SJCRH30 (cell line): ENCODE data around the gene ANKRD17. TPM values are rescaled to one million over a fixed set of nuclear protein-coding genes. Genes with fewer than 3 reads are reported as not detected.

Source experiments
- DNase-seq, 2 experiments: peaks; one replicate each; pipeline ENCODE4 v3.0.0-alpha.2; 2015 to 2020
- H3K27ac ChIP-seq: fragments of 250-450 bp; sonication (Bioruptor Pico); 2 replicates; pipeline ENCODE4 v1.5.1; 2020; ENCODE audit warnings: mild to moderate bottlenecking, moderate library complexity
- H3K27me3 ChIP-seq: fragments of 250-450 bp; sonication (Bioruptor Pico); 2 replicates; pipeline ENCODE4 v1.5.1; 2020; ENCODE audit warnings: mild to moderate bottlenecking, moderate library complexity
- H3K36me3 ChIP-seq: fragments of 250-450 bp; sonication (Bioruptor Pico); 2 replicates; pipeline ENCODE4 v1.5.1; 2020; ENCODE audit warnings: mild to moderate bottlenecking, moderate library complexity
- H3K4me1 ChIP-seq: fragments of 250-450 bp; sonication (Bioruptor Pico); 2 replicates; pipeline ENCODE4 v1.5.1; 2020; ENCODE audit warnings: mild to moderate bottlenecking, moderate library complexity
- H3K4me3 ChIP-seq: fragments of 250-450 bp; sonication (Bioruptor Pico); 2 replicates; pipeline ENCODE4 v1.5.1; 2020; ENCODE audit warnings: mild to moderate bottlenecking, moderate library complexity
- H3K9me3 ChIP-seq: fragments of 250-450 bp; sonication (Bioruptor Pico); replicated peaks from 2 replicates; pipeline ENCODE4 v1.5.1; 2020; ENCODE audit warnings: mild to moderate bottlenecking, moderate library complexity
- total RNA-seq: library from RNA; depleted of rRNA; stranded (reverse); fragments of >200 nt; shearing (Covaris generic); gene quantifications from 2 replicates; pipeline ENCODE4 v1.2.3, GENCODE V29; 2014

Gene ANKRD17
- total RNA-seq, 1 experiment from 2014 or later: 82.3 TPM

- no peak overlapping the region for H3K27ac ChIP-seq
- H3K4me3 ChIP-seq: no peak overlapping the region
- no peak for DNase-seq
- no peaks in the 10 kb centered on the region for H3K27me3 ChIP-seq
- H3K9me3 ChIP-seq: no peaks in the 10 kb centered on the region
- peaks cover 75% of the 10 kb centered on the region for H3K36me3 ChIP-seq
- no peaks in the 10 kb centered on the region for H3K4me1 ChIP-seq
These were observed 170.7 kb downstream of the ANKRD17 start for GRCh38 chr4:73087871-73088270.

GRCh38 chr4:73086095-73086868 lies 172.3 kb downstream of the ANKRD17 start:
- DNase-seq: no peak
- H3K4me3 ChIP-seq: no peak overlapping the region
- H3K4me1 ChIP-seq: no peaks in the 10 kb centered on the region
- no peak overlapping the region for H3K27ac ChIP-seq
- H3K9me3 ChIP-seq: no peaks in the 10 kb centered on the region
- H3K36me3 ChIP-seq: peaks cover 67% of the 10 kb centered on the region
- H3K27me3 ChIP-seq: no peaks in the 10 kb centered on the region

GRCh38 chr4:73080789-73081188 lies 177.8 kb downstream of the ANKRD17 start:
- H3K27ac ChIP-seq: no peak overlapping the region
- H3K36me3 ChIP-seq: peaks cover 77% of the 10 kb centered on the region
- H3K9me3 ChIP-seq: no peaks in the 10 kb centered on the region
- DNase-seq: no peak
- no peaks in the 10 kb centered on the region for H3K4me1 ChIP-seq
- no peak overlapping the region for H3K4me3 ChIP-seq
- H3K27me3 ChIP-seq: no peaks in the 10 kb centered on the region

DNA sequence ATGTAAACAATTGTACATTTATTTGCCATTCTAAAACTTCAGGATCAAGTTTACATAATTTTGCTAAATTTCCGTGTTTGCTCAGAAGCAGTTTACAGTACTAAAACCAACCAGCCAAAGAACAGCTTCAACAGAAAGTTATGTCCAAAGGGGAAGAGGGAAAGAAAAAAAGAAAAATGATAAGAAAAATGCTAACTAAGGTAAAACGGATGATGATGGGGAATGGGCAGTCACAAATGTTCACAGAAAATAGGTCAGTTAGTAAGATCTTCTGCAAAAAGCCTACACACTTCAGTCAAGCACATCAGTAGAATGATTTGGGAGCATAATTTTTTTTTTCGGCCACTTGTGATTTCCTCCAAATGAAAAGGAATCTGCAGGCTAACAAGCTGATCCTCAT lies 182.8 kb downstream of the ANKRD17 start:
- no peak for DNase-seq

GRCh38 chr4:73070074-73070390 lies 188.6 kb downstream of the ANKRD17 start:
- Histone ChIP-seq H3K27ac (peak overlapping the region; percentile 81), H3K9me3 (no peaks in the 10 kb centered on the region), H3K36me3 (peaks cover 20% of the 10 kb centered on the region), H3K4me3 (peak overlapping the region; percentile 87), H3K4me1 (peaks cover 5% of the 10 kb centered on the region; the same call in 1 of the 2 replicates), H3K27me3 (no peaks in the 10 kb centered on the region)
- DNase-seq: no peak

More for the DNA sequence above, 182.8 kb downstream of the ANKRD17 start:
- Histone ChIP-seq H3K27me3 (no peaks in the 10 kb centered on the region), H3K4me3 (no peak overlapping the region), H3K36me3 (peaks cover 70% of the 10 kb centered on the region), H3K4me1 (no peaks in the 10 kb centered on the region), H3K27ac (no peak overlapping the region), H3K9me3 (no peaks in the 10 kb centered on the region)

DNA sequence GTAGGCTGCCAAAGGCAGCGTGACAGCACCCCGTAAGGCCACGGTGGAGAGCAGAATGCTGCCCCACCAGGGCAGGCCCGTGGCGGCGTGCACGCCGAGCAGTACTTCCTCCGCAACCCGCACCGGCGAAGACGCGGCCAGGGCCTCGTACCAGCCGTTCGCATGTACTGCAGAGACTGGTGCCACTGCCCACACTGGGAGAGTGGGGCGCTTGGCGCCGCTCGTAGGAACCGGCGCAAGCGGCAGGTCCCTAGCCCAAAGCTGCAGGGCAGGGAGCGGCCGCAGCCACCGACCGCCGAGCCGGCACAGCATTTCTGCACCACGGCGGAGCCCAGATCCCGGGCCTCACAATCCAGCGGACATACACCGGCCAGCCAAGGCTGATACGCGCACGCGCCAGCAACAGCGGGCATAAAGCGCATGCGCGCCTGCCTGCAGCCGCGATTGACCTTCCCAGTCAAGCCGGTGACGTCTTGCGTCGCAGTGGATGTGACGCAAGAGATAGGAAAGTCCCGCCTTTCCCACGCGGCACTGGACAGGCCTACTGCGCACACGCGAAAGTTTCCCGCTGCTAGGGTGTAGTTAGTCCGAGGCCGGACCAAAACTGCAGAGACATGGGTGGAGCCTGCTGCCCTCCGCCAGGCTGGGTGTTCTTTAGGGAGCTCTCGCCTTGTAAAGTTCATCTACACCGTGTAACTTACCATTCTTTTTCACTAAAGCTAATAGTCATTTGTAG lies 189.1 kb downstream of the ANKRD17 start, which contains the start of gene COX18:
Gene COX18, minus strand, starts transcription at position 379 of the 736 bp plus-strand sequence. Its CDS starts 67 bp downstream, at position 312.
- Histone ChIP-seq H3K4me1 (peaks cover 5% of the 10 kb centered on the region; the same call in 1 of the 2 replicates), H3K27me3 (no peaks in the 10 kb centered on the region), H3K27ac (peak within 1 kb of the TSS; percentile 81), H3K9me3 (no peaks in the 10 kb centered on the region), H3K4me3 (peak within 1 kb of the TSS; percentile 87), H3K36me3 (peaks cover 14% of the 10 kb centered on the region)
- peak; percentile 99 for DNase-seq

- Histone ChIP-seq H3K36me3 (peaks cover 6% of the 10 kb centered on the region), H3K27ac (peak overlapping the region; percentile 81), H3K4me1 (peaks cover 5% of the 10 kb centered on the region; the same call in 1 of the 2 replicates), H3K4me3 (peak overlapping the region; percentile 87), H3K9me3 (no peaks in the 10 kb centered on the region), H3K27me3 (no peaks in the 10 kb centered on the region)
- DNase-seq: peak; percentile 19 to 68
These were observed 189.9 kb downstream of the ANKRD17 start for GRCh38 chr4:73068491-73069337.

DNA sequence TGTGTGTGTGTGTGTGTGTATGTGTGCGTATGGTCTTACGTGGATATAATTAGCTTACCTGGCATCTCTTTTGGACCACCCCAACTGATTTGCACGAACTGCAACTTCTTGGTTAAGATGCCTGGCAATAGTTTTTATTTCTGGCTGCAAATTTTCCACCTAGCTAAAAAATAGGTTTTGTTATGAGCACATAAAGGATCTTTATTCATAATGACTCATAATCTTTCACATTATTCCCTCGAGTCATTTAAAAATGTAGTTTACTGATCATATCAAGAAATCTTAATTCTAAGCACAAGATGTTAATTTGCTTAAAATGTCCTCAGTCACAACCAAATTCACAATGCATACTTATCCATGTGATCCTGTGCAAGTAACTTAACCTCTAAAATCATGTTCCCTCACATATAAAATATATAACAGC lies 190.6 kb downstream of the ANKRD17 start:
- no peak for DNase-seq
- Histone ChIP-seq H3K36me3 (peaks cover 3% of the 10 kb centered on the region; the same call in 1 of the 2 replicates), H3K4me3 (peak overlapping the region; percentile 87), H3K4me1 (peaks cover 5% of the 10 kb centered on the region; the same call in 1 of the 2 replicates), H3K27me3 (no peaks in the 10 kb centered on the region), H3K27ac (peak overlapping the region; percentile 81), H3K9me3 (no peaks in the 10 kb centered on the region)

GRCh38 chr4:73066928-73067327 lies 191.7 kb downstream of the ANKRD17 start:
- H3K9me3 ChIP-seq: no peaks in the 10 kb centered on the region
- H3K4me3 ChIP-seq: no peak overlapping the region
- peaks cover 2% of the 10 kb centered on the region; the same call in 1 of the 2 replicates for H3K36me3 ChIP-seq
- no peaks in the 10 kb centered on the region for H3K27me3 ChIP-seq
- H3K4me1 ChIP-seq: peaks cover 5% of the 10 kb centered on the region; the same call in 1 of the 2 replicates
- DNase-seq: no peak
- no peak overlapping the region for H3K27ac ChIP-seq

- no peak overlapping the region for H3K27ac ChIP-seq
- no peaks in the 10 kb centered on the region for H3K9me3 ChIP-seq
- H3K36me3 ChIP-seq: peaks cover 2% of the 10 kb centered on the region; the same call in 1 of the 2 replicates
- H3K27me3 ChIP-seq: no peaks in the 10 kb centered on the region
- H3K4me1 ChIP-seq: peaks cover 5% of the 10 kb centered on the region; the same call in 1 of the 2 replicates
- no peak for DNase-seq
- no peak overlapping the region for H3K4me3 ChIP-seq
These were observed 192.2 kb downstream of the ANKRD17 start for GRCh38 chr4:73066445-73066844.

DNA sequence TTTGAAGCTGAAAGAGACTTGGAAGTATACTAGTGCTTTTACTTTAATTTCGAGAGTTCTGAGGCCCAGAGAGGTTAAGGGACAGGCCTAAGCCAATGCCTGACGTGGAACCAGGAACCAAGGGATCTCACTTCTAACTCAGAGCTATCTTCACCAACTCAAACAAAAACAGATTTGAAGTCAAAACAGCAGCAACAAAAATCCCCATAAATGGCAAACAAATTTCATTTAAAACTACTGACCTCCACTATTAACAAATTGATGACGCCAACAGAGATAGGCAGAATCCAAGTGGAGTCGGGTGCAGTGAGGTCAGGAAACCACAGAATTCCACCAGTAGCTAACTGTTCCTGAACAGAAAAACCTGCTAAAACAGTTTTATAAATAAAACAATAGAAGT lies 194.1 kb downstream of the ANKRD17 start:
- H3K4me1 ChIP-seq: no peaks in the 10 kb centered on the region
- H3K27me3 ChIP-seq: no peaks in the 10 kb centered on the region
- H3K36me3 ChIP-seq: peaks cover 16% of the 10 kb centered on the region
- H3K9me3 ChIP-seq: no peaks in the 10 kb centered on the region
- H3K27ac ChIP-seq: no peak overlapping the region
- DNase-seq: no peak
- H3K4me3 ChIP-seq: no peak overlapping the region

GRCh38 chr4:73055241-73055897 lies 203.2 kb downstream of the ANKRD17 start:
- Histone ChIP-seq H3K36me3 (peaks cover 31% of the 10 kb centered on the region), H3K4me3 (no peak overlapping the region), H3K9me3 (no peaks in the 10 kb centered on the region), H3K27ac (no peak overlapping the region), H3K4me1 (no peaks in the 10 kb centered on the region), H3K27me3 (no peaks in the 10 kb centered on the region)
- no peak for DNase-seq

- H3K27ac ChIP-seq: no peak overlapping the region
- DNase-seq: no peak
- no peaks in the 10 kb centered on the region for H3K27me3 ChIP-seq
- peaks cover 20% of the 10 kb centered on the region for H3K36me3 ChIP-seq
- H3K4me1 ChIP-seq: no peaks in the 10 kb centered on the region
- no peaks in the 10 kb centered on the region for H3K9me3 ChIP-seq
- no peak overlapping the region for H3K4me3 ChIP-seq
These were observed 204.6 kb downstream of the ANKRD17 start for GRCh38 chr4:73053974-73054480.

DNA sequence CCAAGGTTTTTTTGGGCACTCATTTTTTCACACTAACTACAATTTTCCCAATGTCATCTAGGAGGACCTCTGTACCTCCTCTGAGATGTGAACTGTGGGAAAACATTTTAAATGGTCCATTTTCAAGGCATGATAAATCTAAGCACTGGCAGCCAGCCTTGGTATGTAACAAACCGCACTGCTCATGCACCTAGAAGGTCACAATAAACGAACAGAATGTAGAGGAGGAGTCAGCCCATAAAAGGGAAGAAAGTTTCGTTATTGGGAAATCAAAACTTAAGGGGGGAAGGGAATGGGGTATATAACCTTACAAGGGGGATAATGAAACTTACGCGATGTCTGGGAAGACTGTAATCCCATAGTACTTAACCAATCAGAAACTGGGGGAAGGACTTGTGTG lies 205.5 kb downstream of the ANKRD17 start:
- no peaks in the 10 kb centered on the region for H3K9me3 ChIP-seq
- DNase-seq: no peak
- no peak overlapping the region for H3K4me3 ChIP-seq
- no peaks in the 10 kb centered on the region for H3K4me1 ChIP-seq
- H3K27ac ChIP-seq: no peak overlapping the region
- H3K27me3 ChIP-seq: no peaks in the 10 kb centered on the region
- H3K36me3 ChIP-seq: peaks cover 19% of the 10 kb centered on the region
